C4-2B (cell line): ENCODE results near the gene RNF13.

Source experiments
- H3K27ac ChIP-seq: fragments of 450-650 bp; 2 replicates; pipeline ENCODE4 v1.5.1; 2017
- CTCF ChIP-seq: fragments of 450-650 bp; conservative IDR thresholded peaks from 2 replicates; pipeline ENCODE4 v1.5.1; 2017; ENCODE audit warnings: mild to moderate bottlenecking
- ZFX ChIP-seq: fragments of 450-650 bp; IDR thresholded peaks from 2 replicates; pipeline ENCODE4 v1.6.1; 2017

Gene RNF13

GRCh38 chr3:149812606-149813366 is at the start of gene RNF13:
RNF13 (plus strand) TSS chr3:149813215; CDS start chr3:149846027, 32,812 bp downstream.
- H3K27ac ChIP-seq: peak within 1 kb of the TSS; percentile 88
- TF ChIP-seq ZFX: peak; percentile 77
- TF ChIP-seq CTCF: no peak

- TF ChIP-seq ZFX: no peak
- TF ChIP-seq CTCF: no peak
- H3K27ac ChIP-seq: no peak overlapping the region
These were observed 49.3 kb upstream of the RNF13 start for GRCh38 chr3:149763565-149764195.

- no peak for TF ChIP-seq CTCF
- TF ChIP-seq ZFX: no peak
- H3K27ac ChIP-seq: no peak overlapping the region
These were observed 48.7 kb upstream of the RNF13 start for GRCh38 chr3:149764302-149764701.

- H3K27ac ChIP-seq: no peak overlapping the region
- TF ChIP-seq CTCF (peak; percentile 72), ZFX (no peak)
These were observed 47.2 kb upstream of the RNF13 start for GRCh38 chr3:149765762-149766334.

GRCh38 chr3:149767720-149768119 is 45.3 kb upstream of the RNF13 start:
- H3K27ac ChIP-seq: no peak overlapping the region
- no peak for TF ChIP-seq ZFX
- TF ChIP-seq CTCF: no peak

- TF ChIP-seq ZFX (no peak), CTCF (no peak)
- H3K27ac ChIP-seq: no peak overlapping the region
These were observed 44.3 kb upstream of the RNF13 start for GRCh38 chr3:149768704-149769103.

GRCh38 chr3:149770246-149770645 is 42.8 kb upstream of the RNF13 start:
- H3K27ac ChIP-seq: no peak overlapping the region
- TF ChIP-seq ZFX (no peak), CTCF (no peak; the same call in 1 of the 2 replicates)
